Prostate gland (tissue), 2 donors: ENCODE measurements around the gene MATCAP1.

Source experiments
- CTCF ChIP-seq, 4 experiments: fragments of 200-600 bp in 2 of 4; fragments of 450-650 bp in 2 of 4; sonication (generic) in 2 of 4; IDR thresholded peaks; 1 replicate in 3 of 4; 2 replicates in 1 of 4; pipeline ENCODE4 v1.5.1; 2016 to 2019; ENCODE audit warnings: antibody characterized with exemption in 4 of 4, mild to moderate bottlenecking in 2 of 4, moderate library complexity in 2 of 4
- POLR2AphosphoS5 ChIP-seq: sonication (generic); formaldehyde crosslinking; IDR thresholded peaks from one replicate; pipeline ENCODE4 v1.6.1; 2017; ENCODE audit warnings: antibody characterized with exemption

- TF ChIP-seq CTCF (IDR thresholded peaks at IDR 0.05) (no peak), POLR2AphosphoS5 (no peak)
These were observed 46.2 kb downstream of the MATCAP1 start for GRCh38 chr16:67137605-67138004.
